HG03159 (cell line): ENCODE data around the gene FXR2.

Experiments
- ATAC-seq: cut with Tn5 transposase; IDR thresholded peaks from one replicate; pipeline ENCODE4 v1.9.1; 2021; ENCODE audit warnings: mild to moderate bottlenecking, moderate library complexity; ENCODE audit not compliant: unreplicated experiment

Gene FXR2

GRCh38 chr17:7573324-7574080 is 41.2 kb downstream of the FXR2 start:
- no peak for ATAC-seq

GRCh38 chr17:7572588-7573323 is 41.9 kb downstream of the FXR2 start:
- peak; percentile 0 for ATAC-seq

DNA sequence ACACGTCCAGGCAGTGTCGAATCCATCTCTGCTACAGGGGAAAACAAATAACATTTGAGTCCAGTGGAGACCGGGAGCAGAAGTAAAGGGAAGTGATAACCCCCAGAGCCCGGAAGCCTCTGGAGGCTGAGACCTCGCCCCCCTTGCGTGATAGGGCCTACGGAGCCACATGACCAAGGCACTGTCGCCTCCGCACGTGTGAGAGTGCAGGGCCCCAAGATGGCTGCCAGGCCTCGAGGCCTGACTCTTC is 42.4 kb downstream of the FXR2 start:
- ATAC-seq = peak; percentile 90

GRCh38 chr17:7570351-7570750 is 44.3 kb downstream of the FXR2 start:
- no peak for ATAC-seq

- no peak for ATAC-seq
Measured at GRCh38 chr17:7569571-7569970, 45.1 kb downstream of the FXR2 start.

DNA sequence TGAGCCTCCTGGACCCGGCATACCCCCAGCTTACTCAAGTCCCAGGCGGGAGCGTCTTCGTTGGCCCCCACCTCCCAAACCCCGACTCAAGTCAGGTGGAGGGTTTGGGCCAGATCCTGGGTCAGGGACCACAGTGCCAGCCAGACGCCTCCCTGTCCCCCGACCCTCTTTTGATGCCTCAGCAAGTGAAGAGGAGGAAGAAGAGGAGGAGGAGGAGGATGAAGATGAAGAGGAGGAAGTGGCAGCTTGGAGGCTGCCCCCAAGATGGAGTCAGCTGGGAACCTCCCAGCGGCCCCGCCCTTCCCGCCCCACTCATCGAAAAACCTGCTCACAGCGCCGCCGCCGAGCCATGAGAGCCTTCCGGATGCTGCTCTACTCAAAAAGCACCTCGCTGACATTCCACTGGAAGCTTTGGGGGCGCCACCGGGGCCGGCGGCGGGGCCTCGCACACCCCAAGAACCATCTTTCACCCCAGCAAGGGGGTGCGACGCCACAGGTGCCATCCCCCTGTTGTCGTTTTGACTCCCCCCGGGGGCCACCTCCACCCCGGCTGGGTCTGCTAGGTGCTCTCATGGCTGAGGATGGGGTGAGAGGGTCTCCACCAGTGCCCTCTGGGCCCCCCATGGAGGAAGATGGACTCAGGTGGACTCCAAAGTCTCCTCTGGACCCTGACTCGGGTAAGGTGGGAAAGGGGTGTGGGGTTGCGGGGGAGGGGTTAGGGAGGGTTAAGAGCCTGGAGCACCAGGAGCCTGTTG is 51.4 kb downstream of the FXR2 start:
- no peak for ATAC-seq

GRCh38 chr17:7562208-7562605 is 52.5 kb downstream of the FXR2 start:
- ATAC-seq = no peak

DNA sequence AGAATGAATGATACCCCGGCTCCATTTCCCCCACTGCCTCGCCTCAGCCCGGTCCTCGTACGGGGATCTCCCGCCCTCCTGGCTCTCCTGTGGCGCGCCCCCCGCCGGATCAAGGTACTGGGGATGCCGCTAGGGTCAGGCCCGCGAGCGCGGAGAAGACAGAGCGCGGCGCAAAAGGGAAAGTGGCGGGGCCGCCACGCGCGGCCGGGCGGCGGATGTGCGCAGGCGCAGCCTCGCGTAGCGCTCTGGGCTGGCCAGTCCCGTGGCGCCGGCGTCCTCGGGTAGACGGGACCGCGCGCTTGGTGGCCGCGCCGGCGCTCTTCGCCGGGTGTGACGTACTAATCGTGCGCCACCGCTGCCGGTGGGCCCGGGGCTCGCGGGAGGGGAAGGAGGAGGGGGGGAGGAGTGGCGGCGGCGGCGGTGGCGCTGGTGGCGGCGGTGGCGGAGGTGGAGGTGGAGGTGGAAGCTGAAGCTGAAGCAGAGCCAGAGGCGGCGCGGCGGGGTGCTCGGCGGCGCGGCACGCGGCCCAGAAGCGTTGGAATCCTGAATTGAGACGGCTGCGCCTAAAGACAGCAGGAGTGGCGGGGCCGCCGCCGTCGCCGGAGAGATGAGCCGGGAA is 53.0 kb downstream of the FXR2 start, which contains the start of gene SENP3:
TSS of gene SENP3 (plus strand) at position 331 of the 619 bp plus-strand sequence. CDS start 1,158 bp downstream, outside the sequence.
- peak; percentile 61 for ATAC-seq

DNA sequence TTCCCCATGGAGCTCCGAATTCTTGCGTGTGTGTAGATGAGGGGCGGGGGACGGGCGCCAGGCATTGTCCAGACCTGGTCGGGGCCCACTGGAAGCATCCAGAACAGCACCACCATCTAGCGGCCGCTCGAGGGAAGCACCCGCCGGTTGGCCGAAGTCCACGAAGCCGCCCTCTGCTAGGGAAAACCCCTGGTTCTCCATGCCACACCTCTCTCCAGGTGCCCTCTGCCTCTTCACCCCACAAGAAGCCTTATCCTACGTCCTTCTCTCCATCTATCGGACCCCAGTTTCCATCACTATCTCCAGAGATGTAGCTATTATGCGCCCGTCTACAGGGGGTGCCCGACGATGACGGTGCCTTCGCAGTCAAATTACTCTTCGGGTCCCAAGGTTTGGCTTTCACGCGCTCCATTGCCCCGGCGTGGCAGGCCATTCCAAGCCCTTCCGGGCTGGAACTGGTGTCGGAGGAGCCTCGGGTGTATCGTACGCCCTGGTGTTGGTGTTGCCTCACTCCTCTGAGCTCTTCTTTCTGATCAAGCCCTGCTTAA is 53.6 kb downstream of the FXR2 start:
- peak; percentile 30 for ATAC-seq

DNA sequence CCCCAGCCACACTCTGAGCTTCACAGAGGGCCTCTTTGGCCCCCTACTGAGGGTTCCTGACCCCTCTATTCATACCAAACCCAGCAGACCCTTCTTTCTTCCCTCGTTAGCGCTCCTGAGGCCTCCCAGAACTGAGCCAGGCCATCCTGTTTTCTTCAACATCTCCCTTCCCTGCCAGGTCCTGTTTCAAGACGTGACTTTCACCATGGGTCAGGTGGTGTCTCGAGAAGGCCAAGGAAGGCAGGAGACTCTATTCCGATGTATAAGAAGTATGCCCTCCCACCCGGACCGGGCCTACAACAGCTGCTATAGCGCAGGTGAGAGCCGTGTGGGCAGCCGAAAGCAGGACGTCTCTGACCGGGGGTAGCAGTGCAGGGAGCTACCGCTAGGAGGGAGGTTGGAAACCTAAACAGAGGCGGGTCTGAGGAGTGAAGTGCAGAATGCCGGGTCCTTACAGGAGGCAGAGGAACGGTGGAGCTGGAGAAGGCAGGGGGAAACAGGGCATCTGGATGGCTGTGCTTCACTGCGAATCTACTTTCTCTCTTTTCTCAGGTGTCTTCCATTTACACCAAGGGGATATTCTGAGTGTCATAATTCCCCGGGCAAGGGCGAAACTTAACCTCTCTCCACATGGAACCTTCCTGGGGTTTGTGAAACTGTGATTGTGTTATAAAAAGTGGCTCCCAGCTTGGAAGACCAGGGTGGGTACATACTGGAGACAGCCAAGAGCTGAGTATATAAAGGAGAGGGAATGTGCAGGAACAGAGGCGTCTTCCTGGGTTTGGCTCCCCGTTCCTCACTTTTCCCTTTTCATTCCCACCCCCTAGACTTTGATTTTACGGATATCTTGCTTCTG is 54.3 kb downstream of the FXR2 start:
- no peak for ATAC-seq

DNA sequence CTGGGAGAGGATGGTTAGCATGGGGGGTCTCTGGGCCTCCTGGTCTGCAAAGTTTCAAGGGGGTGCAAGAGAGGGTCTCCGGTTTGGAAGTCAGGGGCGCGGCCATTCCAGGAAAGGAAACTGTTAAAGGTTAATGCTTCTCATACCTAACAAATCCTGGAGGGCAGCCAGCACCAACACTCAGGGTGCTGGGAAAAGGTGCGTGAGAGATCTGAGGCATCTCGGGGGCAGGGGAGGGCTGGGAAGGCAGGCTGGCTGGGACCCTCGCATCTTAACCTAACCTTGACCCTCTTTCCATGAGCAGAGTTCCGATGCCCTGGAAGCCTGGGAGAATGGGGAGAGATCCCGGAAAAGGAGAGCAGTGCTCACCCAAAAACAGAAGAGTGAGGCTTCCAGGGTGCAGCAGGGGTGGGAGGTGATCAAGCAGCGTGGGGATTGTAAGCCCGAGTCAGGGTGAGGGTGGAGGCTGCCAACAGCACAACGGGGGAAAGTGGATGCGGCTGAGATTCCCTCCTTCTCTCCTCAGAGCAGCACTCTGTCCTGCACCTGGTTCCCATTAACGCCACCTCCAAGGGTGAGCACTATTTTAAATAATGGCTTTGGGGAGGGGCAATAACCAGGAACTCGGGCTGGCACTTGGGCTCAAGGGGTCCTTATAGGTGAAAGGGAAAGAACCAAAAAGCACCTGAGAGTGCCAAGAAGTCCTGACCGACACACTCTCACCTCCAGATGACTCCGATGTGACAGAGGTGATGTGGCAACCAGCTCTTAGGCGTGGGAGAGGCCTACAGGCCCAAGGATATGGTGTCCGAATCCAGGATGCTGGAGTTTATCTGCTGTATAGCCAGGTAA is 55.2 kb downstream of the FXR2 start:
- no peak for ATAC-seq

GRCh38 chr17:7558544-7559319 is 56.0 kb downstream of the FXR2 start, which contains the start of gene TNFSF13:
TNFSF13 (plus strand) TSS chr17:7558750; CDS start chr17:7559040, 290 bp downstream.
- no peak for ATAC-seq

DNA sequence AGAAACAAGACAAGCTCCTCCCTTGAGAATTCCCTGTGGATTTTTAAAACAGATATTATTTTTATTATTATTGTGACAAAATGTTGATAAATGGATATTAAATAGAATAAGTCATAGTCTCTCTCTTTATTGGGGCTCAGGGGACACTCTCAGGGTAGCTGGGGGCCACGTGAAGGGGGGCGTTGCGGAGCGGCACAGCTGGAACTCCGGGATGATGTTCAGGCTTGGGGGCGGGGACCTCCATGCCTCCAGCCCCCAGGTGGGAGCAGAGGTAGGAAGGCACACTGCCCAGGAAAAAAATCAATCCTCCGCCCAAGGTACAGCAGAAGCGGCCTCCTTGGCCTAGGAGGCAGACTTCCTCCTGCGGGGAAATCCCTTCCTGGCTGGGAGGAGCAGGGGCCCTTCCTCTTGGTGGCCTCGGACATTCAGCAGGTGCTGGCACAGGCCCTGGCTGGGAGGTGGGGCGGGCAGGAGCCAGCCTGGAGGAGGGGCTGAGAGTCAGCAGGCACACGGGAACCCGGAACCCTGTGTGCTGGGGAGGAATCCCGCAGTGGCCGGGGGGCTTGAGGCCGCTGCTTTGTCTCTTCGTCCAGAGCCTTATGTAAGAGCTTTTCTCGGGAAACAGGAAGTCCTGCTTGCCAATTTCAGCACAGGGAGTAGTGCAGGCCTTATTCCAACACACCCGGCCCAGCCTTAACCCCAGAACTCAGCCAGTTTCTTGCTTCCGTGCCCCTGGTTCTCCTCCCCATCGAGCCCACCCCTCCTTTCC is 56.7 kb downstream of the FXR2 start:
- no peak for ATAC-seq

GRCh38 chr17:7557147-7557764 is 57.4 kb downstream of the FXR2 start:
- ATAC-seq = no peak

DNA sequence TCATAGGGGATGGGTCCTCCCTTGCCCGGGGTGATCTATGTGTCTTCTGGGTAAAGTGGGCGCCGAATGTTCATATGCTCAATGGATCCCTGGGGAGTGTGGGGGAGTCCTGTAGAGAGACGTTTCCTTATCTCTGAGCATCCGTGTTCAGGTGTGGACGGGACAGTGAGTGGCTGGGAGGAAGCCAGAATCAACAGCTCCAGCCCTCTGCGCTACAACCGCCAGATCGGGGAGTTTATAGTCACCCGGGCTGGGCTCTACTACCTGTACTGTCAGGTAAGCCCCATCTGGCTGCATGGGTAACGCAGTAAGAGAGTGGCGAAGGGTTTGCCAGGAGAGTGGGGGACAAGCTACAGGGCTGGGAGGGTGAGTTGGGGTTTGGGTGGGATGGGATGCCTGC is 58.1 kb downstream of the FXR2 start:
- no peak for ATAC-seq

GRCh38 chr17:7555320-7555948 is 59.3 kb downstream of the FXR2 start:
- ATAC-seq = no peak

DNA sequence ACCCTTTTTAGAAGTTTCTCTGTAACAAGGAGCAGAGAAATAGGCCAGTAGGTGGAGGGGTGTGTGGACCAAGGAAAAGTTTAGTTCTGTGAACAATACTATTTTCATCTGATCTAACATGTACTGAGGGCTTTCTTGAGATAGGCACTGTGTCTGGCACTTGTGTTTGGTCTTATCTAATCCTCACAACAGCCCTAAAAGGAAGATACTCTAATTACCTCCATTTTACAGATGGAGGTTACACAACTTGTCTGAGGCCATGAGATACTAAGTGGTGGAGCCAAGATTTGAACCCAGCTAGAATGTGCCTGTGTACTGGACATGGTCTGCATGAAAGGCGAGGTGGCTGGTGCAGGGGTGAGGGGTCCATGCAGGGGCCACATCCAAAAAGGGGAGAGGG is 61.3 kb downstream of the FXR2 start:
- ATAC-seq = no peak
